22Rv1 (cell line): ENCODE results near the gene PAPLN.

Experiments used
- CTCF ChIP-seq: fragments of 450-650 bp; IDR thresholded peaks from 2 replicates; pipeline ENCODE4 v1.5.1; 2017; ENCODE audit warnings: mild to moderate bottlenecking
- ZFX ChIP-seq: fragments of 450-650 bp; IDR thresholded peaks from 2 replicates; pipeline ENCODE4 v1.6.1; 2017; ENCODE audit warnings: antibody characterized with exemption, borderline replicate concordance

- TF ChIP-seq CTCF: no peak
- TF ChIP-seq ZFX: no peak
These were observed 49.8 kb downstream of the PAPLN start for GRCh38 chr14:73287071-73287470.
